Retinal pigment epithelial cell (primary cell): ENCODE data around the gene ZBTB16.

ENCODE experiments used
- DNase-seq: peaks from one replicate; pipeline ENCODE4 v3.0.0-alpha.2; 2010; ENCODE audit warnings: low read depth
- H3K4me3 ChIP-seq: 2 replicates; pipeline ENCODE4 v1.5.1; 2011; ENCODE audit warnings: mild to moderate bottlenecking, low read length, control low read depth, moderate library complexity
- TF ChIP-seq, protein P1 (sequence below): conservative IDR thresholded peaks from 2 replicates; pipeline ENCODE4 v1.5.1; 2011; ENCODE audit warnings: low read depth, low read length, control low read depth, inconsistent platforms

ZBTB16 gene

DNA sequence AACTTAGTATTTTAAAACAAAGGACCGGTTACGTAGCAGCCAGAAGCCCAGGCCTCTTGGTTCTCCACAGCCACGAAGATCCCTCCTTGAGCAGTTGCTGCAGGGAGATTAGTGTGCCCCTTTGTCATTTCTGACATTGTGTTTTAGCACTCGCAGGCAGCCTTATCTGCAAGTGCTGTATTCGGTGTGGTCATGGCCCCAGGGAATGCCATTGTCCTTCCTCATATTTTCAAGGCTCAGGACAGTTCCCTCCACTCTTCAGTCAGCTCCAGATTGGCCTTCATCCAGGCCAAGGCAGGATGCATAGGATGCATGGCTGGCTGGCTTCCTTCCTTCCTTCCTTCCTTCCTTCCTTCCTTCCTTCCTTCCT, 88.5 kb downstream of the ZBTB16 start:
- H3K4me3 ChIP-seq, result no peak overlapping the region
- TF ChIP-seq, protein P1, sequence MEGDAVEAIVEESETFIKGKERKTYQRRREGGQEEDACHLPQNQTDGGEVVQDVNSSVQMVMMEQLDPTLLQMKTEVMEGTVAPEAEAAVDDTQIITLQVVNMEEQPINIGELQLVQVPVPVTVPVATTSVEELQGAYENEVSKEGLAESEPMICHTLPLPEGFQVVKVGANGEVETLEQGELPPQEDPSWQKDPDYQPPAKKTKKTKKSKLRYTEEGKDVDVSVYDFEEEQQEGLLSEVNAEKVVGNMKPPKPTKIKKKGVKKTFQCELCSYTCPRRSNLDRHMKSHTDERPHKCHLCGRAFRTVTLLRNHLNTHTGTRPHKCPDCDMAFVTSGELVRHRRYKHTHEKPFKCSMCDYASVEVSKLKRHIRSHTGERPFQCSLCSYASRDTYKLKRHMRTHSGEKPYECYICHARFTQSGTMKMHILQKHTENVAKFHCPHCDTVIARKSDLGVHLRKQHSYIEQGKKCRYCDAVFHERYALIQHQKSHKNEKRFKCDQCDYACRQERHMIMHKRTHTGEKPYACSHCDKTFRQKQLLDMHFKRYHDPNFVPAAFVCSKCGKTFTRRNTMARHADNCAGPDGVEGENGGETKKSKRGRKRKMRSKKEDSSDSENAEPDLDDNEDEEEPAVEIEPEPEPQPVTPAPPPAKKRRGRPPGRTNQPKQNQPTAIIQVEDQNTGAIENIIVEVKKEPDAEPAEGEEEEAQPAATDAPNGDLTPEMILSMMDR, result no peak
- no peak for DNase-seq

DNA sequence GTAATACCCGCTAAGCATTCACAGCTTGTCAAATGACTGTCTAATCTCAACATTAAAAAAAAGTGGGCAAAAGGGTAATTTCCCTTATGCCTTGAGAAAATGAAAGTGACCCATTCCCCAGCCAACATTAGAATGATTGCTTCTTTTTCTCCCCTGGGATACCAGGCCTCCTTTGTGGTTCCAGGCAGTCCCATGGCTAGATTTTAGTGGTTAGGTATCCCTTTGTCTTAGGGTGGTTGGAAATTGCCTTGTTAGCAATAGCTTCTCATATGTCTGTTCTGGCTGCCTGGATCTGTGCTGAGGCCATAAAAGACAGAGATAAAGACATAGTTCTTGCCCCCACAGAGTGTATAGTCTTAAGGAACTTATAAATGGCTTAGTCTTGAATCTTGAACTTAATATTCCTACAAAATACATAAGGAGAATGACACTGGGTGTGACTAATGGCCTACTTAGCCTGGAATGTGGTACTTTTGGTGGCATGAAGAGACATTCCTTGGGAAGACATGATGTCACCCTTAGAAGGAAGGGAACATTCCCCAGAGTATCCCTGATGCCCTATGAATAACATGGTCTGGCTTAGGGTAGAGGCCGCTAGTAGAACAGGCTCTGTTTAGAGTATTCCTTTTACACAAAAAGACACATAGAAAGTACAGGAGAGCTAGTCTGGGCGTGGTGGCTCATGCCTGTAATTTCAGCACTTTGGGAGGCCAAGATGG, 90.3 kb downstream of the ZBTB16 start:
- TF ChIP-seq, protein P1, result no peak
- no peak for DNase-seq

DNA sequence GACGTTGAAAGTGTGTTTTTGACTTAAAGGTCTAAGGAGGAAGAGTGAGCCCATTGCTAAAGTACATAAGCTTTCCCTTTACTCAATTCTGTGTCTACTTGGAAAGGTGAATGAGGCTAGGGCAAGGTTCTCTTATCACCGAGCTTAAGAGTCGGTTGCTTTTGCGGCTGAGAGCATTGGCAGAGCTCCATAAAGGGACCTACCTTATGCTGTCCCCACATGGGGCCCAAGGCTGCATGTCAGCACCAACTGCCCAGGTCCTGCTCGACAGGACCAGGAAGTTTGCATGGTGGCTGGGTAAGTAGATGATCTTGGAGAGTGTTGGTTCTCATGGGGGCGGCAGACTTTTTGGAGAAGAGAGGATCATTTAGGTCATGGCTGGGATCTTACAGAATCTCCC, 91.2 kb downstream of the ZBTB16 start:
- DNase-seq, result no peak
- TF ChIP-seq, protein P1, result no peak
- no peak overlapping the region for H3K4me3 ChIP-seq

More for the DNA sequence above, 90.3 kb downstream of the ZBTB16 start:
- no peak overlapping the region for H3K4me3 ChIP-seq

DNA sequence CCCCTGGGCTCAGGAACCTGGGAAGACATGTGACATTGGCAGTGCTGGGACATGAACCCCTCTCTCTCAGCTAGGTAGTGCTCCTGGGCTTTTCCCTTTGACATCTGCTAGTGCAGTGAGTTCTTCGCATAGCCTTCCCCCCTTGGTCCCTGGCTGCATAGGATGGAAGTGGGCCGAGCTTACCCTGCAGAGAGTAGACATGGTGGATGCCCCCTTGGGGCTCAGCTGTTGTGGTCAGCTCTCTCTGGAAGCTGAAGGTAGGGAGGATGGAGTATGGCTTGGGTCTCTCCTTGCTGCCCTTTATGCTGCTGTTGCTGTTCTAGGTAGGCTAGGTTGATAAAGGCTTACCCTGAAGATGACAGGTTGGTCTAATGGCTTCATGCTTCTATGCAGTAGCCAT, 92.1 kb downstream of the ZBTB16 start:
- no peak overlapping the region for H3K4me3 ChIP-seq
- no peak for DNase-seq
- TF ChIP-seq, protein P1, result no peak

DNA sequence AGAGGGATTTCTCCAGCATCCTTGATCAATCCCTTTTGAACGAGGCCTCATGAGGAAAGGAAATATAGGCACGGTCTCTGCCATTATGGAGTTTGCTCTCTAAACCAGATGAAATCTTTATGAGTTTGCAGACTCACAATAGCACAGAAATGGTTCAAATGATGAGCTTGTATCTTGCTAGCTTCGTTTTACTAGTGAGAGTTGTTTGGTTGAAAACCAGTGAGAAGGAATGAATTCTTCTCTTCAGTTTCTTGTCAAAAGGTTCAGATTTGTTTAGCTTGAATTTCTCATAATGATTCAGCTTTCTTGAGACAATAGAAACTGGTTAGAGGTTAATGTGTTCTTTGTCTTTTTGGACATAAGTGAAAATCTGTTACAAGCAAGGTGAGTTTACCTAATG, 92.7 kb downstream of the ZBTB16 start:
- no peak for DNase-seq
- H3K4me3 ChIP-seq, result no peak overlapping the region
- TF ChIP-seq, protein P1, result no peak

DNA sequence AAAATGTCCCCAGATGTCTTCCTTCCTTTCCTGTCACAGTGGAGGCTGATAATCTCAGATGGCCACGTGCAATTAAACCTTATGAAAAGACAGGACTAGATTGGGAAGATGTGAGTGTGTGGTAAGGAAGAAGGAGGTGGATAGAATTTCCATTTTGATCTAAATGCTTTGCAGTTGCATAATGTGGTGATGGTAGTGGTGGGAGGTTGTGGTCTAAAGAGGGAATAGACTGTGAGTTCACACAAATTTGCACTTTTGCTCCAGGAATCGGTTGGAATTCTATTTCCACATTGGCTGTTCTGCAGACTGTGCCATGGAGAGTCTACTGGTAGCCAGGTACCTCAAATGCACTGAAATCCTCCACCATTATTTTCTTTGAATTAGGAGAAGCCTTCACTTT, 93.3 kb downstream of the ZBTB16 start:
- no peak overlapping the region for H3K4me3 ChIP-seq
- TF ChIP-seq, protein P1, result no peak
- DNase-seq, result no peak

DNA sequence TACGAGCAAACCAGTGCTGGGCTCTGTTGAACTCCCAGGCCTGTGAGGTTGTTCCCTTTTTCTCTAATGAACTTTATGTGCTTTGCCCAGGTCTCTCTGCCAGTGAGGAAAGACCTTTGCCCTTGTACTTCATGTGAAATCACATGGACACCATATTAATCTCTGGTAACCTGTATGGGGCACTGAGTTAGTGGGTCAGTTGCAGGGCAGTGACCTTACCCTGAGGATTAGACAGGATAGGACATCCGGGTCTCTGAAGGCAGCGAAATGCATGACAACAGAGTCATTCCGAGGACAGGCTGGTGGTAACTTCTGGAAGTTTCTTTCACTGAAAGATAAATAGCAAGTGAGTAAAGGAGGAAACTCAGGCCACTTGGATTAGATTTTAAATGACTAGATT, 93.7 kb downstream of the ZBTB16 start:
- no peak overlapping the region for H3K4me3 ChIP-seq
- DNase-seq, result no peak
- TF ChIP-seq, protein P1, result no peak
